Stomach (tissue), 9 donors: ENCODE measurements around the gene CELF2. TPM values are rescaled to one million over a fixed set of nuclear protein-coding genes. Genes with fewer than 3 reads are reported as not detected.

Source experiments
- DNase-seq, 2 donors: peaks; one replicate each; pipeline versions ENCODE4 v3.0.0 to v3.0.0-alpha.2; 2013 to 2019
- H3K27ac ChIP-seq, 5 donors: fragments of 200-600 bp in 4 of 5; sonication (generic) in 4 of 5; one replicate each; pipeline ENCODE4 v1.5.1; 2013 to 2019; ENCODE audit warnings: mild to moderate bottlenecking in 1 of 5, moderate library complexity in 1 of 5
- H3K27me3 ChIP-seq, 3 donors: fragments of 200-600 bp; sonication (generic); one replicate each; pipeline ENCODE4 v1.5.1; 2017 to 2019; ENCODE audit warnings: mixed run types in 1 of 3
- H3K36me3 ChIP-seq, 4 donors: fragments of 200-600 bp; sonication (generic); 1 replicate in 3 of 4; 2 replicates in 1 of 4; pipeline ENCODE4 v1.5.1; 2016 to 2019
- H3K4me1 ChIP-seq, 4 donors: fragments of 200-600 bp; sonication (generic); one replicate each; pipeline ENCODE4 v1.5.1; 2016 to 2019
- H3K4me3 ChIP-seq, 4 donors: fragments of 200-600 bp; sonication (generic) in 3 of 4; one replicate each; pipeline ENCODE4 v1.5.1; 2016 to 2019; ENCODE audit warnings: mild to moderate bottlenecking in 1 of 4
- H3K9me3 ChIP-seq, 4 donors: fragments of 200-600 bp; sonication (generic); one replicate each; pipeline ENCODE4 v1.5.1; 2016 to 2019
- CTCF ChIP-seq, 7 experiments: fragments of 450-650 bp in 4 of 7; fragments of 200-600 bp in 3 of 7; sonication (generic) in 3 of 7; IDR thresholded peaks; one replicate each; pipeline ENCODE4 v1.5.1; 2016 to 2019; ENCODE audit warnings: antibody characterized with exemption in 7 of 7, control low read depth in 2 of 7, mild to moderate bottlenecking in 1 of 7
- EP300 ChIP-seq: sonication (generic); formaldehyde crosslinking; IDR thresholded peaks from one replicate; pipeline ENCODE4 v1.6.1; 2017; ENCODE audit warnings: antibody characterized with exemption
- POLR2A ChIP-seq, 4 donors: fragments of 450-650 bp; IDR thresholded peaks; one replicate each; pipeline ENCODE4 v1.6.1; 2016; ENCODE audit warnings: antibody characterized with exemption in 4 of 4, control low read depth in 2 of 4, mild to moderate bottlenecking in 1 of 4, moderate library complexity in 1 of 4
- POLR2AphosphoS5 ChIP-seq, 3 donors: sonication (generic); formaldehyde crosslinking; IDR thresholded peaks; one replicate each; pipeline ENCODE4 v1.6.1; 2016; ENCODE audit warnings: antibody characterized with exemption in 3 of 3
- WGBS, 5 donors: extraction: QIAGEN DNeasy Blood & Tissue Kit in 3 of 5; methylation state at CpG; one replicate each; pipeline versions ENCODE4 v1.1.5 to v1.1.7; 2013 to 2018; 5-methylcytosine and 5-hydroxymethylcytosine counted together
- intact Hi-C: fragments of 100-400 bp; cut with DNase I; formaldehyde crosslinking; loops from one replicate; pipeline ENCODE4 v1.15.1; 2023; ENCODE audit warnings: low total_unique reads
- polyA plus RNA-seq, 3 donors: library from polyadenylated mRNA; stranded (reverse); fragments of 200-250 nt; gene quantifications; one replicate each; pipeline ENCODE4 v1.2.3, GENCODE V29; 2013
- total RNA-seq, 5 donors: library from RNA; depleted of rRNA; stranded (reverse); fragments of >200 nt; gene quantifications; one replicate each; pipeline versions ENCODE4 v1.1.0 to v1.2.3, GENCODE V29; 2014 to 2016
- donor health status: healthy with polysubstance abuse.
- donor health status: Bipolar disorder and iron deficiency.
- donor health status: healthy.

CELF2 gene
- total and polyA plus RNA-seq, 8 donors = 3.9 to 65.3 (median 36.1) TPM

GRCh38 chr10:10976652-10977051, 41.0 kb upstream of the CELF2 start:
- Histone ChIP-seq H3K27ac (no peak overlapping the region), H3K9me3 (no peaks in the 10 kb centered on the region), H3K4me1 (peaks cover 0 to 7% (median 0%) of the 10 kb centered on the region in 4 donors), H3K36me3 (no peaks in the 10 kb centered on the region), H3K4me3 (no peak overlapping the region), H3K27me3 (no peaks in the 10 kb centered on the region)
- no peak for DNase-seq
- no peak for TF ChIP-seq EP300
- no peak for TF ChIP-seq POLR2A (IDR thresholded peaks at IDR 0.05)
- no peak for TF ChIP-seq POLR2AphosphoS5 (IDR thresholded peaks at IDR 0.05)
- WGBS, 5 donors = 71 to 84% (median 77%) methylated on average over 4 of the region's 4 CpGs
- intact Hi-C loops = no loop called here

GRCh38 chr10:10977226-10977956, 40.3 kb upstream of the CELF2 start:
- Histone ChIP-seq H3K4me3 (no peak overlapping the region), H3K27me3 (no peaks in the 10 kb centered on the region), H3K27ac (no peak overlapping the region), H3K4me1 (peaks cover 0 to 7% (median 0%) of the 10 kb centered on the region in 4 donors), H3K36me3 (no peaks in the 10 kb centered on the region), H3K9me3 (no peaks in the 10 kb centered on the region)
- intact Hi-C loops = no loop called here
- DNase-seq = no peak
- TF ChIP-seq POLR2A (IDR thresholded peaks at IDR 0.05) (no peak), CTCF (IDR thresholded peaks at IDR 0.05) (no peak), POLR2AphosphoS5 (IDR thresholded peaks at IDR 0.05) (peak in 1 of 3 donors; percentile 4), EP300 (no peak)
- 43 to 60% (median 50%) methylated on average over 2 of the region's 2 CpGs for WGBS, 5 donors

- Histone ChIP-seq H3K27ac (no peak overlapping the region), H3K9me3 (no peaks in the 10 kb centered on the region), H3K27me3 (no peaks in the 10 kb centered on the region), H3K36me3 (no peaks in the 10 kb centered on the region), H3K4me1 (peaks cover 0 to 7% (median 0%) of the 10 kb centered on the region in 4 donors), H3K4me3 (no peak overlapping the region)
- 80 to 88% (median 82%) methylated on average over 2 of the region's 2 CpGs for WGBS, 5 donors
- TF ChIP-seq POLR2AphosphoS5 (IDR thresholded peaks at IDR 0.05) = no peak
- no peak for TF ChIP-seq EP300
- no peak for TF ChIP-seq POLR2A (IDR thresholded peaks at IDR 0.05)
- TF ChIP-seq CTCF (IDR thresholded peaks at IDR 0.05) = no peak
- intact Hi-C loops = no loop called here
- no peak for DNase-seq
Observed at GRCh38 chr10:10977978-10978377, 39.7 kb upstream of the CELF2 start.

GRCh38 chr10:10985361-10985760, 32.3 kb upstream of the CELF2 start:
- Histone ChIP-seq H3K4me1 (no peaks in the 10 kb centered on the region), H3K27me3 (no peaks in the 10 kb centered on the region), H3K36me3 (no peaks in the 10 kb centered on the region), H3K9me3 (no peaks in the 10 kb centered on the region), H3K4me3 (no peak overlapping the region), H3K27ac (no peak overlapping the region)
- intact Hi-C loops = no loop called here
- DNase-seq = peak in 1 of 2 donors; percentile 16
- 85 to 98% (median 93%) methylated on average over 2 of the region's 2 CpGs for WGBS, 5 donors
- no peak for TF ChIP-seq POLR2AphosphoS5 (IDR thresholded peaks at IDR 0.05)

GRCh38 chr10:10986606-10987005, 31.1 kb upstream of the CELF2 start:
- H3K27ac ChIP-seq = no peak overlapping the region
- H3K4me3 ChIP-seq = no peak overlapping the region
- H3K9me3 ChIP-seq = no peaks in the 10 kb centered on the region
- no peaks in the 10 kb centered on the region for H3K27me3 ChIP-seq
- H3K36me3 ChIP-seq = no peaks in the 10 kb centered on the region
- no peaks in the 10 kb centered on the region for H3K4me1 ChIP-seq
- peak in 1 of 2 donors; percentile 16 for DNase-seq
- no peak for TF ChIP-seq EP300
- no peak for TF ChIP-seq CTCF (IDR thresholded peaks at IDR 0.05)
- no peak for TF ChIP-seq POLR2AphosphoS5 (IDR thresholded peaks at IDR 0.05)
- TF ChIP-seq POLR2A (IDR thresholded peaks at IDR 0.05) = no peak
- 57 to 76% (median 73%) methylated on average over 4 of the region's 4 CpGs for WGBS, 5 donors
- intact Hi-C loops = no loop called here
